Measurements from ENCODE around the gene SLC9A9. TPM values are rescaled to one million over a fixed set of nuclear protein-coding genes. Genes with fewer than 3 reads are reported as not detected.

The SLC9A9 gene
- total and polyA plus RNA-seq, 2 experiments from 2014 or later = 2.2 to 6.8 TPM

GRCh38 chr3:143819890-143820289 lies 28.4 kb downstream of the SLC9A9 start:
- 54% methylated on average over 1 of the region's 1 CpG for WGBS (ENCODE audit: low lambda C conversion rate, missing lambda C conversion rate)
- Histone ChIP-seq H3K4me2 (no peak overlapping the region), H3K4me3 (no peak overlapping the region), H3K36me3 (replicated peaks; ENCODE audit: insufficient read depth, low read depth) (no peaks in the 10 kb centered on the region), H3K9me2 (replicated peaks; ENCODE audit: insufficient read depth) (no peaks in the 10 kb centered on the region), H3K9me3 (ENCODE audit: low read depth) (no peaks in the 10 kb centered on the region), H4K20me1 (ENCODE audit: insufficient read depth, poor library complexity, severe bottlenecking) (no peaks in the 10 kb centered on the region), H3K79me2 (no peaks in the 10 kb centered on the region), H3K4me1 (ENCODE audit: insufficient read depth) (no peaks in the 10 kb centered on the region), H2AFZ (no peak overlapping the region), H3K27me3 (no peaks in the 10 kb centered on the region), H3K27ac (no peak overlapping the region)
- TF ChIP-seq, protein P1, sequence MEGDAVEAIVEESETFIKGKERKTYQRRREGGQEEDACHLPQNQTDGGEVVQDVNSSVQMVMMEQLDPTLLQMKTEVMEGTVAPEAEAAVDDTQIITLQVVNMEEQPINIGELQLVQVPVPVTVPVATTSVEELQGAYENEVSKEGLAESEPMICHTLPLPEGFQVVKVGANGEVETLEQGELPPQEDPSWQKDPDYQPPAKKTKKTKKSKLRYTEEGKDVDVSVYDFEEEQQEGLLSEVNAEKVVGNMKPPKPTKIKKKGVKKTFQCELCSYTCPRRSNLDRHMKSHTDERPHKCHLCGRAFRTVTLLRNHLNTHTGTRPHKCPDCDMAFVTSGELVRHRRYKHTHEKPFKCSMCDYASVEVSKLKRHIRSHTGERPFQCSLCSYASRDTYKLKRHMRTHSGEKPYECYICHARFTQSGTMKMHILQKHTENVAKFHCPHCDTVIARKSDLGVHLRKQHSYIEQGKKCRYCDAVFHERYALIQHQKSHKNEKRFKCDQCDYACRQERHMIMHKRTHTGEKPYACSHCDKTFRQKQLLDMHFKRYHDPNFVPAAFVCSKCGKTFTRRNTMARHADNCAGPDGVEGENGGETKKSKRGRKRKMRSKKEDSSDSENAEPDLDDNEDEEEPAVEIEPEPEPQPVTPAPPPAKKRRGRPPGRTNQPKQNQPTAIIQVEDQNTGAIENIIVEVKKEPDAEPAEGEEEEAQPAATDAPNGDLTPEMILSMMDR (IDR thresholded peaks at IDR 0.05; ENCODE audit: poor library complexity) = no peak
- TF ChIP-seq EZH2phosphoT487 (IDR thresholded peaks at IDR 0.05; ENCODE audit: low read depth, severe bottlenecking, unreplicated experiment) (no peak), EZH2 (IDR thresholded peaks at IDR 0.05; ENCODE audit: borderline replicate concordance) (no peak)
- DNase-seq (ENCODE audit: low spot score) = no peak

- WGBS (ENCODE audit: low lambda C conversion rate, missing lambda C conversion rate) = 94% methylated on average over 3 of the region's 3 CpGs
- Histone ChIP-seq H3K79me2 (no peaks in the 10 kb centered on the region), H3K9me2 (replicated peaks; ENCODE audit: insufficient read depth) (no peaks in the 10 kb centered on the region), H3K27me3 (no peaks in the 10 kb centered on the region), H4K20me1 (ENCODE audit: insufficient read depth, poor library complexity, severe bottlenecking) (no peaks in the 10 kb centered on the region), H3K4me1 (ENCODE audit: insufficient read depth) (no peaks in the 10 kb centered on the region), H3K4me2 (no peak overlapping the region), H3K27ac (no peak overlapping the region), H3K9me3 (ENCODE audit: low read depth) (no peaks in the 10 kb centered on the region), H3K36me3 (replicated peaks; ENCODE audit: insufficient read depth, low read depth) (no peaks in the 10 kb centered on the region), H3K4me3 (no peak overlapping the region), H2AFZ (no peak overlapping the region)
- DNase-seq (ENCODE audit: low spot score) = no peak
- TF ChIP-seq EZH2phosphoT487 (IDR thresholded peaks at IDR 0.05; ENCODE audit: low read depth, severe bottlenecking, unreplicated experiment) (no peak), EZH2 (IDR thresholded peaks at IDR 0.05; ENCODE audit: borderline replicate concordance) (no peak)
- TF ChIP-seq, protein P1 (IDR thresholded peaks at IDR 0.05; ENCODE audit: poor library complexity) = no peak
These were observed 33.8 kb downstream of the SLC9A9 start for GRCh38 chr3:143814443-143814889.

DNA sequence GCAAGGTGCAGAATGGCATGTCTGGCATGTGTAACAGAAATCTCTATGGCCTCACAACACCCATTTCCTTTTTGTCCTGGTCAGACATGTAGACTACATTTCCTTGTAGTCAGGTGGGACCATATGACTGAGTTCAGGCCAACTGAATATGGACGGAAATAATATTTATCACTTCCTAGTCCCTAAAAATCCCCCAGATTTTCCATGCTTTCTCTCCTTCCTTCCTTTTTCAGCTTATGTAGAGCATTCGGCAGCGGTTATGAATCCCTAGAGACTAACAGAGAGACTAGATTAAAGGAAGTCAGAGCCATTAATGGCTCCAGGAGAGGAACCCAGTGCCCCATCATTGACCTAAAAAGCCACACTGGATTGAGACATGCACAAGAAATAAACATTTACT lies 35.8 kb downstream of the SLC9A9 start:
- H3K4me1 ChIP-seq (ENCODE audit: insufficient read depth) = peaks cover 4% of the 10 kb centered on the region
- WGBS (ENCODE audit: low lambda C conversion rate, missing lambda C conversion rate) = 89% methylated on average over 3 of the region's 3 CpGs
- no peaks in the 10 kb centered on the region for H3K79me2 ChIP-seq
- H3K9me2 ChIP-seq (replicated peaks; ENCODE audit: insufficient read depth) = no peaks in the 10 kb centered on the region
- no peaks in the 10 kb centered on the region for H3K9me3 ChIP-seq (ENCODE audit: low read depth)
- no peak overlapping the region for H2AFZ ChIP-seq
- TF ChIP-seq, protein P1 (IDR thresholded peaks at IDR 0.05; ENCODE audit: poor library complexity) = no peak
- TF ChIP-seq EZH2 (IDR thresholded peaks at IDR 0.05; ENCODE audit: borderline replicate concordance) = no peak
- TF ChIP-seq EZH2phosphoT487 (IDR thresholded peaks at IDR 0.05; ENCODE audit: low read depth, severe bottlenecking, unreplicated experiment) = no peak
- no peak overlapping the region for H3K4me2 ChIP-seq
- no peaks in the 10 kb centered on the region for H3K36me3 ChIP-seq (replicated peaks; ENCODE audit: insufficient read depth, low read depth)
- no peak for DNase-seq (ENCODE audit: low spot score)
- H3K27ac ChIP-seq = no peak overlapping the region
- no peaks in the 10 kb centered on the region for H4K20me1 ChIP-seq (ENCODE audit: insufficient read depth, poor library complexity, severe bottlenecking)
- no peak overlapping the region for H3K4me3 ChIP-seq
- no peaks in the 10 kb centered on the region for H3K27me3 ChIP-seq

- no peak overlapping the region for H3K4me3 ChIP-seq
- DNase-seq (ENCODE audit: low spot score) = no peak
- H3K79me2 ChIP-seq = no peaks in the 10 kb centered on the region
- H3K27me3 ChIP-seq = no peaks in the 10 kb centered on the region
- no peak overlapping the region for H3K4me2 ChIP-seq
- no peaks in the 10 kb centered on the region for H3K9me2 ChIP-seq (replicated peaks; ENCODE audit: insufficient read depth)
- no peaks in the 10 kb centered on the region for H3K9me3 ChIP-seq (ENCODE audit: low read depth)
- peaks cover 4% of the 10 kb centered on the region for H3K4me1 ChIP-seq (ENCODE audit: insufficient read depth)
- no peaks in the 10 kb centered on the region for H3K36me3 ChIP-seq (replicated peaks; ENCODE audit: insufficient read depth, low read depth)
- no peak for TF ChIP-seq EZH2 (IDR thresholded peaks at IDR 0.05; ENCODE audit: borderline replicate concordance)
- TF ChIP-seq, protein P1 (IDR thresholded peaks at IDR 0.05; ENCODE audit: poor library complexity) = no peak
- no peak for TF ChIP-seq EZH2phosphoT487 (IDR thresholded peaks at IDR 0.05; ENCODE audit: low read depth, severe bottlenecking, unreplicated experiment)
- no peak overlapping the region for H3K27ac ChIP-seq
- 84% methylated on average over 8 of the region's 8 CpGs for WGBS (ENCODE audit: low lambda C conversion rate, missing lambda C conversion rate)
- H4K20me1 ChIP-seq (ENCODE audit: insufficient read depth, poor library complexity, severe bottlenecking) = no peaks in the 10 kb centered on the region
- no peak overlapping the region for H2AFZ ChIP-seq
These were observed 36.7 kb downstream of the SLC9A9 start for GRCh38 chr3:143811602-143812001.
